Gastroesophageal sphincter (tissue), 3 donors: ENCODE data around the gene TRAPPC3.

Experiments used
- POLR2AphosphoS5 ChIP-seq: sonication (generic); formaldehyde crosslinking; IDR thresholded peaks from one replicate; pipeline ENCODE4 v1.6.1; 2017; ENCODE audit warnings: antibody characterized with exemption
- TF ChIP-seq, protein P1 (sequence below), 4 experiments: fragments of 200-600 bp in 2 of 4; fragments of 450-650 bp in 2 of 4; sonication (generic) in 1 of 4; IDR thresholded peaks; one replicate each; pipeline ENCODE4 v1.5.1; 2017 to 2019; ENCODE audit warnings: antibody characterized with exemption in 4 of 4, mild to moderate bottlenecking in 2 of 4, moderate library complexity in 2 of 4

DNA sequence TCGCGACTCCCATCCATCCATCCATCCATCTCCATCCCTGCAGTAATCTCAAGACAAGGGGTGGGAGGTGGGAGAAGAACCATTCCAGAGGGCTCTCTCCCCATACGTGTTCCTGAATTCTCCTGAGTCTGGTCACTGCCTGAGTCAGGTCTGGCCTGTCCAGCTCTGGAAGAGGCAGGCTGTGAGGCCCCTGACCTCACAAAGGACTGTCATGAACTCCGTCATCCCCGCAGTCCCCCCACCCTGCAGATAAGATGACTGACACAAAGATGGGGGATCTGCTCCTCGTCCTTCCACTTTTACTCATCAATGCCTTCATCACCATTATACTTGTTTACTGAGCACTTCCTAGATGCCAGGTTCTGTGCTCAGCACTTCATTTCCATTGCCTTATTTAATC is 5.0 kb upstream of the TRAPPC3 start:
- TF ChIP-seq, protein P1, sequence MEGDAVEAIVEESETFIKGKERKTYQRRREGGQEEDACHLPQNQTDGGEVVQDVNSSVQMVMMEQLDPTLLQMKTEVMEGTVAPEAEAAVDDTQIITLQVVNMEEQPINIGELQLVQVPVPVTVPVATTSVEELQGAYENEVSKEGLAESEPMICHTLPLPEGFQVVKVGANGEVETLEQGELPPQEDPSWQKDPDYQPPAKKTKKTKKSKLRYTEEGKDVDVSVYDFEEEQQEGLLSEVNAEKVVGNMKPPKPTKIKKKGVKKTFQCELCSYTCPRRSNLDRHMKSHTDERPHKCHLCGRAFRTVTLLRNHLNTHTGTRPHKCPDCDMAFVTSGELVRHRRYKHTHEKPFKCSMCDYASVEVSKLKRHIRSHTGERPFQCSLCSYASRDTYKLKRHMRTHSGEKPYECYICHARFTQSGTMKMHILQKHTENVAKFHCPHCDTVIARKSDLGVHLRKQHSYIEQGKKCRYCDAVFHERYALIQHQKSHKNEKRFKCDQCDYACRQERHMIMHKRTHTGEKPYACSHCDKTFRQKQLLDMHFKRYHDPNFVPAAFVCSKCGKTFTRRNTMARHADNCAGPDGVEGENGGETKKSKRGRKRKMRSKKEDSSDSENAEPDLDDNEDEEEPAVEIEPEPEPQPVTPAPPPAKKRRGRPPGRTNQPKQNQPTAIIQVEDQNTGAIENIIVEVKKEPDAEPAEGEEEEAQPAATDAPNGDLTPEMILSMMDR (IDR thresholded peaks at IDR 0.05) = no peak
- no peak for TF ChIP-seq POLR2AphosphoS5
